Ovary (tissue), 9 donors: ENCODE data around the gene DAAM2. TPM values are rescaled to one million over a fixed set of nuclear protein-coding genes. Genes with fewer than 3 reads are reported as not detected.

ENCODE experiments used
- DNase-seq, 5 donors: peaks; one replicate each; pipeline ENCODE4 v3.0.0-alpha.2; 2019 to 2020
- H3K27ac ChIP-seq, 2 donors: fragments of 200-600 bp; one replicate each; pipeline versions ENCODE4 v1.5.1 to v1.8.0; 2019 to 2022
- H3K27me3 ChIP-seq: fragments of 200-600 bp; one replicate; pipeline ENCODE4 v1.8.0; 2022
- H3K36me3 ChIP-seq: fragments of 200-600 bp; sonication (generic); one replicate; pipeline ENCODE4 v1.5.1; 2019
- H3K4me1 ChIP-seq: one replicate; pipeline ENCODE4 v1.8.1; 2013; ENCODE audit warnings: mild to moderate bottlenecking, moderate library complexity; ENCODE audit not compliant: insufficient read depth
- H3K4me3 ChIP-seq: fragments of 200-600 bp; sonication (generic); one replicate; pipeline ENCODE4 v1.5.1; 2017
- H3K9me3 ChIP-seq, 2 donors: fragments of 200-600 bp in 1 of 2; sonication (generic) in 1 of 2; one replicate each; pipeline versions ENCODE4 v1.5.1 to v1.8.1; 2013 to 2019; ENCODE audit warnings: mild to moderate bottlenecking in 1 of 2, moderate library complexity in 1 of 2
- EP300 ChIP-seq: sonication (generic); formaldehyde crosslinking; IDR thresholded peaks from one replicate; pipeline ENCODE4 v1.6.1; 2017; ENCODE audit warnings: antibody characterized with exemption
- POLR2A ChIP-seq: fragments of 450-650 bp; IDR thresholded peaks from one replicate; pipeline ENCODE4 v1.6.1; 2017; ENCODE audit warnings: antibody characterized with exemption, mild to moderate bottlenecking, moderate library complexity
- WGBS, 3 donors: extraction: QIAGEN DNeasy Blood & Tissue Kit in 1 of 3; methylation state at CpG; one replicate each; pipeline versions ENCODE4 v1.1.5 to v1.1.7; 2013 to 2017; 5-methylcytosine and 5-hydroxymethylcytosine counted together
- intact Hi-C, 4 donors: fragments of 100-400 bp; cut with DNase I; formaldehyde crosslinking; loops; one replicate each; pipeline versions ENCODE4 v1.11.0 to v1.15.1; 2022 to 2023
- polyA plus RNA-seq, 2 donors: library from polyadenylated mRNA; stranded (reverse); fragments of 200-250 nt in 1 of 2; fragments of 350-450 nt in 1 of 2; fragmentation: Illumina TruSeq in 1 of 2; extraction: RNeasy Lipid Tissue Mini Kit (QIAGEN cat#74804) in 1 of 2; gene quantifications; one replicate each; pipeline ENCODE4 v1.2.3, GENCODE V29; 2013 to 2014
- total RNA-seq, 7 donors: library from RNA; depleted of rRNA in 2 of 7; stranded (reverse); fragments of >200 nt in 2 of 7; fragmentation: NEBNext Ultra II Directional in 3 of 7; extraction: Animal tissue kit (Norgen Biotek cat#: 25700) in 3 of 7; gene quantifications; one replicate each; pipeline versions ENCODE4 v1.1.0 to v1.2.4, GENCODE V29; 2016 to 2023
- TF ChIP-seq, protein P1 (sequence below), 3 donors: fragments of 450-650 bp in 2 of 3; fragments of 200-600 bp in 1 of 3; IDR thresholded peaks; one replicate each; pipeline versions ENCODE4 v1.5.1 to v1.8.0; 2016 to 2022; ENCODE audit warnings: antibody characterized with exemption in 3 of 3, mild to moderate bottlenecking in 1 of 3
- donor health status: DM: no; HTN: no; CAD: no; lungs with moderate emphysema.
- donor health status: DM: no; HTN: no; CAD: no.
- donor health status: Bipolar disorder and iron deficiency.
- donor health status: DM: yes; HTN: yes; CAD: no.
- donor health status: DM: no; HTN: no; CAD: no.
- donor health status: DM: yes; HTN: yes; CAD: no.

The DAAM2 gene
- total and polyA plus RNA-seq, 9 donors, result 8.5 to 27.8 (median 18.5) TPM

DNA sequence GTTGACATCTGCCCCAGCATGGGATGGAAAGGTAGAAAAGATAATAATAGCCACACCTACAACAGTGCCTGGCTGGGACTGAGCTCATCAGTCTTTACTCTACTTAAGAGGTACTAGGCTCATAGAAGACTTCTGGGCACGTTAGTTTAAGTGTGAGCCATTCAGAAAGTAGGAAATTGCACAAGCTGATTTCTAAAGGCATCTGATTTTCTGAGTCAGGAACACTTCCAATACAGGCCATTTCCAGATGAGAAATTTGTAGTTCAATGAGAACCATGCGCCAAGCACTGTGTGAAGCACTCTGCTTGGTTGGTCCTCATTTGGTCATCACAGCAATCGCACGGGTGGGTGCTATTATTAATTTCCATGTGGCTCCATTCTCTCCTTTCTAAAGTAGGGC is 99.8 kb downstream of the DAAM2 start:
- intact Hi-C loops, result loop anchor here in 3 of 4 donors (1.0 to 10.0 kb wide), 3 partner anchors 515 to 530 kb away; no protein-coding TSS in a partner anchor
- TF ChIP-seq, protein P1, sequence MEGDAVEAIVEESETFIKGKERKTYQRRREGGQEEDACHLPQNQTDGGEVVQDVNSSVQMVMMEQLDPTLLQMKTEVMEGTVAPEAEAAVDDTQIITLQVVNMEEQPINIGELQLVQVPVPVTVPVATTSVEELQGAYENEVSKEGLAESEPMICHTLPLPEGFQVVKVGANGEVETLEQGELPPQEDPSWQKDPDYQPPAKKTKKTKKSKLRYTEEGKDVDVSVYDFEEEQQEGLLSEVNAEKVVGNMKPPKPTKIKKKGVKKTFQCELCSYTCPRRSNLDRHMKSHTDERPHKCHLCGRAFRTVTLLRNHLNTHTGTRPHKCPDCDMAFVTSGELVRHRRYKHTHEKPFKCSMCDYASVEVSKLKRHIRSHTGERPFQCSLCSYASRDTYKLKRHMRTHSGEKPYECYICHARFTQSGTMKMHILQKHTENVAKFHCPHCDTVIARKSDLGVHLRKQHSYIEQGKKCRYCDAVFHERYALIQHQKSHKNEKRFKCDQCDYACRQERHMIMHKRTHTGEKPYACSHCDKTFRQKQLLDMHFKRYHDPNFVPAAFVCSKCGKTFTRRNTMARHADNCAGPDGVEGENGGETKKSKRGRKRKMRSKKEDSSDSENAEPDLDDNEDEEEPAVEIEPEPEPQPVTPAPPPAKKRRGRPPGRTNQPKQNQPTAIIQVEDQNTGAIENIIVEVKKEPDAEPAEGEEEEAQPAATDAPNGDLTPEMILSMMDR (IDR thresholded peaks at IDR 0.05), result no peak
- no peak for TF ChIP-seq EP300
- TF ChIP-seq POLR2A, result no peak
- peaks cover 8% of the 10 kb centered on the region for H3K4me1 ChIP-seq

DNA sequence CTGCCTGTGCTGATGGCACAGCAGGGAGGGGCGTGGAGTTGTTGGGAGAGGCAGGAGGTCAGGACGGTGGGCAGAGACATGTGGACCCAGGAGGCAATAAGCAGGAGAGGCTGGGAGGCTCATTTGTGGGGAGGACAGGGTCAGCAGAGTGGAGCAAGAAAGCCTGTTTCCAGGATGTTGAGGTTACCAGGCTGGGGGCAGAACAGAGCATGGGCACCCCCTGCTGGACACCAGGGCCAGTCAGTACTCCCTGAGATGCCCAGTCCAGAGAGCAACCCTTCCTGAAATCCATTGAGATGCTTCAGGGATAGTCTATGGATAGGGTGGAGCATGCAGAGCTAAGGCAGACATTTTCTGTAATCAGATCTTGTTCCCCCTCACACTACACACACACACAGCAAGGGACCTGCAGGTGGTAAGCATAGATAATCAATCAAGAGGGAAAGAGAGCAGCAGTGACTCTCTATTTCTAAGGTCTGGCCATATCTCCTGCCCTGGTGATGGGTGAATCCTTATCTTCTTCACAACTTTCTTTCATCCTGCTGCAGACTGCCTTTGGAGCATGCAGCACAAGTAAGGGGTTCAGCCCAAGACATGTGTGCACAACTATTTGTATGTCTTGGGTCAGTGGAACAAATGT is 100.4 kb downstream of the DAAM2 start:
- Histone ChIP-seq H3K27me3 (no peaks in the 10 kb centered on the region), H3K9me3 (no peaks in the 10 kb centered on the region), H3K27ac (no peak overlapping the region), H3K36me3 (no peaks in the 10 kb centered on the region), H3K4me3 (no peak overlapping the region), H3K4me1 (peaks cover 5% of the 10 kb centered on the region)
- 58 to 74% (median 71%) methylated on average over 2 of the region's 2 CpGs for WGBS, 3 donors
- no peak for TF ChIP-seq POLR2A
- TF ChIP-seq EP300, result no peak
- TF ChIP-seq, protein P1 (IDR thresholded peaks at IDR 0.05), result peak; percentile 42 to 62 (median 46)
- intact Hi-C loops, result loop anchor here in 3 of 4 donors (1.0 to 10.0 kb wide), 3 partner anchors 515 to 530 kb away; no protein-coding TSS in a partner anchor
- DNase-seq, result peak; percentile 54 to 83 (median 69)

More for the DNA sequence above, 99.8 kb downstream of the DAAM2 start:
- Histone ChIP-seq H3K27me3 (no peaks in the 10 kb centered on the region), H3K9me3 (no peaks in the 10 kb centered on the region), H3K36me3 (no peaks in the 10 kb centered on the region), H3K4me3 (no peak overlapping the region), H3K27ac (no peak overlapping the region)
- WGBS, 3 donors, result 46 to 78% (median 68%) methylated on average over 4 of the region's 4 CpGs
- no peak for DNase-seq

DNA sequence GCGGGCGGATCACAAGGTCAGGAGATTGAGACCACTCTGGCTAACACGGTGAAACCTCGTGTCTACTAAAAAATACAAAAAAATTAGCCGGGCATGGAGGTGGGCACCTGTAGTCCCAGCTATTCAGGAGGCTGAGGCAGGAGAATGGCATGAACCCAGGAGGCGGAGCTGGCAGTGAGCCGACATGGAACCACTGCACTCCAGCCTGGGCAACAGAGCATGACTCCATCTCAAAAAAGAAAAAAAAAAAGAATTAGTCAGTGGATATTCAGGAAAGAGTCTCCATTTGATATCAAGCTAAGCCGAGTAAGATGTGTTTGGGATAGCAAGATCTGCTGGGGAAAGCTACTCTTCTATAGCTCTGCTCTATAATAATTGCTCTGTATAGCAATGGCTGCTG is 101.1 kb downstream of the DAAM2 start:
- no peaks in the 10 kb centered on the region for H3K4me1 ChIP-seq
- no peak overlapping the region for H3K4me3 ChIP-seq
- H3K36me3 ChIP-seq, result no peaks in the 10 kb centered on the region
- intact Hi-C loops, result loop anchor here in 2 of 4 donors (5.0 to 10.0 kb wide), 2 partner anchors 518 to 531 kb away; no protein-coding TSS in a partner anchor
- DNase-seq, result no peak
- H3K27ac ChIP-seq, result no peak overlapping the region
- 85 to 91% (median 87%) methylated on average over 8 of the region's 8 CpGs for WGBS, 3 donors
- no peaks in the 10 kb centered on the region for H3K9me3 ChIP-seq
- no peaks in the 10 kb centered on the region for H3K27me3 ChIP-seq
- TF ChIP-seq, protein P1 (IDR thresholded peaks at IDR 0.05), result no peak
- no peak for TF ChIP-seq POLR2A
- TF ChIP-seq EP300, result no peak

DNA sequence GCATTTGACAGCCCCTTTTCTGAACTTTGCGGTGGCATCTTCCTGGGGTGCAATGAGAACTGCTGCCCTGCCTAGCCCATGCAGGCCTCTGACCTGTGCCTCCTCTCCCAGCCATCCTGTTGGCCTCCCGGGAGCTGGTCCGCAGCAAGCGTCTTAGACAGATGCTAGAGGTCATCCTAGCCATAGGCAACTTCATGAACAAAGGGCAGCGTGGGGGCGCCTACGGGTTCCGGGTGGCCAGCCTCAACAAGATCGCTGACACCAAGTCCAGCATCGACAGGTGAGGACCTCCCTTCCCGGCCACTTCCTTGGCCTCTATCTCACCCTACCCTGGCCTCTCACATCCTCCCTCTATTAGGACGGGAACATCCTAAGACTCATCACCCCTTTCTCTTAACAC is 104.5 kb downstream of the DAAM2 start:
- DNase-seq, result peak in 1 of 5 donors; percentile 15
- H3K27ac ChIP-seq, result no peak overlapping the region
- intact Hi-C loops, result loop anchor here in 1 of 4 donors (10.0 kb wide), 1 partner anchor 522 kb away; no protein-coding TSS in a partner anchor
- H3K9me3 ChIP-seq, result no peaks in the 10 kb centered on the region
- H3K27me3 ChIP-seq, result no peaks in the 10 kb centered on the region
- no peaks in the 10 kb centered on the region for H3K36me3 ChIP-seq
- no peak for TF ChIP-seq EP300
- TF ChIP-seq, protein P1 (IDR thresholded peaks at IDR 0.05), result no peak
- TF ChIP-seq POLR2A, result no peak
- no peak overlapping the region for H3K4me3 ChIP-seq
- H3K4me1 ChIP-seq, result no peaks in the 10 kb centered on the region
- 92 to 94% (median 93%) methylated on average over 12 of the region's 12 CpGs for WGBS, 3 donors
